SHP77 treated with DMSO at 0.1 percent for 48 hours (cell line): Measurements from ENCODE around the gene HPCAL1.

ENCODE experiments used
- DNase-seq: peaks from one replicate; lab custom pipeline; 2025; lab: John Stamatoyannopoulos, UW

HPCAL1 gene

GRCh38 chr2:10426726-10427617, 124.3 kb downstream of the HPCAL1 start:
- DNase-seq: no peak

- DNase-seq: no peak
Observed at GRCh38 chr2:10427618-10427949, 124.9 kb downstream of the HPCAL1 start.

- DNase-seq: no peak
Observed at GRCh38 chr2:10428355-10428754, 125.7 kb downstream of the HPCAL1 start.

- no peak for DNase-seq
Observed at GRCh38 chr2:10428924-10429323, 126.2 kb downstream of the HPCAL1 start.

GRCh38 chr2:10430886-10431622, 128.3 kb downstream of the HPCAL1 start:
- no peak for DNase-seq

GRCh38 chr2:10431797-10432196, 129.1 kb downstream of the HPCAL1 start:
- DNase-seq: no peak

- DNase-seq: peak; percentile 22
Observed at GRCh38 chr2:10432311-10433181, 129.8 kb downstream of the HPCAL1 start.

GRCh38 chr2:10433264-10433946, 130.7 kb downstream of the HPCAL1 start:
- no peak for DNase-seq

- DNase-seq: no peak
Observed at GRCh38 chr2:10433947-10434885, 131.5 kb downstream of the HPCAL1 start.

GRCh38 chr2:10434886-10435819, 132.4 kb downstream of the HPCAL1 start:
- DNase-seq: peak; percentile 31

- DNase-seq: no peak
Observed at GRCh38 chr2:10435820-10436204, 133.1 kb downstream of the HPCAL1 start.

GRCh38 chr2:10436583-10437110, 133.9 kb downstream of the HPCAL1 start:
- DNase-seq: no peak

GRCh38 chr2:10437806-10438205, 135.1 kb downstream of the HPCAL1 start:
- DNase-seq: no peak

- no peak for DNase-seq
Observed at GRCh38 chr2:10438688-10439087, 136.0 kb downstream of the HPCAL1 start.

- DNase-seq: no peak
Observed at GRCh38 chr2:10439185-10439879, 136.6 kb downstream of the HPCAL1 start.

GRCh38 chr2:10439971-10440370, 137.3 kb downstream of the HPCAL1 start:
- no peak for DNase-seq

GRCh38 chr2:10440736-10441135, 138.0 kb downstream of the HPCAL1 start:
- DNase-seq: no peak

GRCh38 chr2:10441948-10442347, 139.2 kb downstream of the HPCAL1 start:
- DNase-seq: no peak
